GM10847 (cell line): ENCODE measurements around the gene QKI.

ENCODE experiments used
- POLR2A ChIP-seq: IDR thresholded peaks from 2 replicates; pipeline ENCODE4 v1.6.1; 2011; ENCODE audit not compliant: insufficient read length; ENCODE audit errors: extremely low read depth

QKI gene

DNA sequence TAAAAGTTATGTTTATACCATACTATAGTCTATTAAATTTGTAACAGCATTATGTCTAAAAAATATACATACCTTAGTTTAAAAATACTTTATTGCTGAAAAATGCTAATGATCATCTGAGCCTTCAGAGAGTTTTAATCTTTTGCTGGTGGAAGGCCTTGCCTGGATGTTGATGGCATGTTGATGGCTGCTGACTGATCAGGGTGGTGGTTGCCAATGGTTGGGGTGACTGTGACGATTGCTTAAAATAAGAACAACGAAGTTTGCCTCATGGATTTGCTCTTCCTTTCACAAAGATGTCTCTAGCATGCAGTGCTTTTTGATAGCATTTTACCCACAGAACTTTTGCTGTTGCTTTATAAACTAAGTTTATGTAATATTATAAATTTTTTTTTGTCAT, 68.6 kb downstream of the QKI start:
- TF ChIP-seq POLR2A: no peak

DNA sequence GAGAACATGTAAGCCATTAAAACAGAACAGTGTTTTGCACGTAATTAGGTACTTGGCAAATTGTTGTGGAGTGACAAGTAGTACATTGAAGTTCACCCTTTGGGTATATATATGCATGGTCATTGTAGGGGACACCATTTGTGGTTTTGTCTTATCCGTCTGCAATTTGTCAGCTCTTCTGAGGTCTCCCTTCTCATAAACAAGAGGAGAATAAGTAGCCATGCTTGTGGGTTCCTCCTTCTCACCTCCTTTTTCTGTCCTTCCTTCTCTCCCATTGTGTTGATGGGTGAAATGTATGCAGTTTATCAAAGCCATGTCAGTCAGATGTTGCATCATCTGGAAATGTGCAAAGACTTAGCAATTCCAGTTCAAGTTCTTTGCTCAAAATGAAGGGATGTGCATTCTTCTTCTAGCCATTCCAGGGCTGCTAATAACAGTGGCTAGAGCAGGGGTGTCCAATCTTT, 70.9 kb downstream of the QKI start:
- no peak for TF ChIP-seq POLR2A

- no peak for TF ChIP-seq POLR2A
Observed at GRCh38 chr6:163486821-163487220, 72.3 kb downstream of the QKI start.

- TF ChIP-seq POLR2A: no peak
Observed at GRCh38 chr6:163487606-163488005, 73.1 kb downstream of the QKI start.

DNA sequence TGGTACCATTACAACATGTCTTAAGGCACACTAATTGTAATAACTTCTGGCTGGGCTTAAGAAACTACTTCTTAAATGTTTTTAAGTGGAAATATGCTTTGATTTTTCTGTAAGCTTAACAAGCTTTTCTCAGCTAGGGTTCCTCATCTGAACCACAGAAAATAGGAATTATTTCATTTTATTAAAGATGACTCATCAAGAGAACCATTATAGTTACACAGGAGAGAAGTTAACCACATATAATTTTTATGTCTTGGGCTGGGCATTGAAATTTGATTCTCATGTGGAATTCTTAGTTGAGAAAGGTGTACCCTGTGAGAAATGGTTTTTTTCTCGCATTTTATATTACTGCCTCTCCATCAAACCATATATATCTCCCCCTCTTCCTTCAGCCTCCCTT, 75.1 kb downstream of the QKI start:
- no peak for TF ChIP-seq POLR2A

GRCh38 chr6:163490826-163491577, 76.5 kb downstream of the QKI start:
- no peak for TF ChIP-seq POLR2A

- no peak for TF ChIP-seq POLR2A
Observed at GRCh38 chr6:163491737-163492300, 77.3 kb downstream of the QKI start.

DNA sequence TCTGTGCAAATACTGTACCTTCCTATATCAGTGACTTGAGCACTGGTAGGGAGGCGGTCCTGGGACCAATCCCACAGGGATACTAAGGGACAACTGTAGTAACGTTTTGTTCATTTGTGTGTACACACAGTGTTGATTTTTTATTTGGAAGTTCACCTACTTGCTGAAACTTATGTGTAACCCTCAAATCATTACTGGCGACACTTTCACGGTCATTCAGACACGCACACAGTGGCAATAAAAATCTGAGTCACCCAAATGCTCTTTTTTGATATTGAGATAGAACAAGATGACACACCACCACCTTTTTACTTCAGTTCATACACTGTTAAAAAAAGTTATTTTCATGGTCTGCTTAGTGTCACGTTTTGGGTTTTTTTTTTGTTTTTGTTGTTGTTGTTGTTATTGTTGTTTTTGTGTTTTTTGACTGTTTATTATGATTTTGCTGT, 79.8 kb downstream of the QKI start:
- TF ChIP-seq POLR2A: no peak

DNA sequence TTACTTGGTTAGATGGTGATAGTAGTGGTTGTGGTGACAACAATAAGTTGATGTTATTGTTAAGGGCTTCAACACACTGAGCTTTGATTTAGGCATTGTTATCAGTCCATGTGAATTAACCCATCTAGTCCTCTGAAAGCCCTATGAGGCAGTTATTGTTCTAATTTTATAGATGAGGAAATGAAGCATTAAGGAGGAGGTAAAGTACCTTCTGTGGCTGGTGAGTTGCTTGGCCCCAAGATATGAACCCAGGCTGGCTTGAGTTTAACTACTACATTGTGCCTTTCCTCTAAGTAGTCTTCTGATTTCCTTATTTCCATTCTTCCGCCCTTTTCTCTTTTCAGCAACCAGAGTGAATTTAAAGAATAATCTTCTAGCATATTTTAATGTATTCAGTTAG, 81.7 kb downstream of the QKI start:
- TF ChIP-seq POLR2A: no peak

DNA sequence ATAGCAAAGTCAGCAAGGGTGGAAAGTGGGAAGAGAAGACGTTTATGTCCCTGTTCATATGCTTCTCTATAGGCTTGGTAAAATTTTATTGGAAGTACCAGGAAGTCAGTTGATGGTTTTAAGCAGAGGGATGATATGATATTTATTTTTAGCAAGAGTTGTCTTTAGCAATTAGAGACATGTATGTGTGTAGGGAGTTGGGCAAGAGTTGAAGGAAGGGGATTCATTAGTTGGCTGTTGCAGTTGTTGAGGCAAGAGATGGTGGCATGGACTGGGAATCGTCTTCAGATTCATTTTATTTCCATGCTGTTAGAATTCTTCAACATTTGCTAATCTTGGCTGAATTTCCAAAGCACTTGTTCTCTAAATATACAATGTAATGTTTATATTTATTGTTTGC, 85.6 kb downstream of the QKI start:
- TF ChIP-seq POLR2A: no peak

DNA sequence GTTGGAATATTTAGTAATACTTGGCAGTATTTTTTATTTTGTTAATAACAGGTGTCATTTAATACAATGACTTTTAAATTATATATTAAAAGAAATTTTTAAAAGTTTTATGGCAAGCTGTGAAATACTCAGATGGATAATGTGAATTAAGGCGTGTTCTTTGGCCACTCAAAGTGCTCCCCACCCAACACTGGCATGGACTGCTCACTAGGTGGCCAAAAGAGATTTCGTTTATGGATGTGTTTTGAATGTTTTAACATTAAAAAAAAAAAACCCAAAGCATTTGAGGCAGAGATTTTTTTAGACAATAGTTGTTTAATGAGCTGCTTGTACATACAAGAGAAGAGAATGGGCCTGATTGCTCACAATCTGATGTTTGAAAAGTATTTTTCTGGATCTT, 86.5 kb downstream of the QKI start:
- no peak for TF ChIP-seq POLR2A

DNA sequence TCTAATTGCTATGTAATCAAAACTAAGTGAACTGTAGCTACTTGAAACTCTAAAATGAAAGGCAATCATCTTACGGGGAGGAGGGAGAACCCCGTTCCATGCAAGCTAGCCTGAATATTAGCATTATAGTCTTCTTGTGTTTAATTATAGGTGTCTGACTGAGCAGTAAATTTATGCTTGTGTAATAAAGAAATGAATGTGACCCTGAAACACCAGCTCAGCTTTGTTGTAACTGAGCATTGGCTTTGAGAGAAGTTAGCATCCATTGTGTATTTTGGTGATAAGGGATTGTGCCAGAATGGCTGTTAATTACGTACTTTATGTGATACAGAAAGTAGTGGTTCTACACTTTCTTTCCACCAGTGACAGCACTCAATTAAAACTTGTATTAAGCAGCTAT, 86.9 kb downstream of the QKI start:
- TF ChIP-seq POLR2A: no peak

DNA sequence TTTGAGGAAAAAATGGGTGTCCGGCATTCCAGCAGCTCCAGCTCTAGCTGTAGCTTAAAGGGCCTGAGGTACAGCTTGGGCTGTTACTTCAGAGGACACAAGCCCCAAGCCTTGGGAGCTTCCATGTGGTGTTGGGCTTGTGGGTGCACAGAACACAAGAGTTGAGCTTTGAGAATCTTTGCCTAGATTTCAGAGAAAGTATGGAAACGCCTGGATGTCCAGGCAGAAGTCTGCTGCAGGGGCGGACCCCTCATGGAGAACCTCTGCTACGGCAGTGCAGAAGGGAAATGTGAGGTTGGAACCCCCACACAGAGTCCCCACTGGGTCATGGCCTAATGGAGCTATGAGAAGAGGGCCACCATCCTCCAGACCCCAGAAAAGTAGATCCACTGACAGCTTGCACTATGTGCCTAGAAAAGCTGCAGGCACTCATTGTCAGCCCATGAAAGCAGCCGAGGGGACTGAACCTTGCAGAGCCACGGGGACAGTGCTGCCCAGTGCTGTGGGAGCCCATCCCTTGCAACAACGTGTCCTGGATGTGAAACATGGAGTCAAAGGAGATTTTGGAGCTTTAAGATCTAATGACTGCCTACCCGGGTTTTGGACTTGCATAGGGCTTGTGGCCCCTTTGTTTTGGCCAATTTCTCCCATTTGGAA, 90.6 kb downstream of the QKI start:
- no peak for TF ChIP-seq POLR2A

GRCh38 chr6:163507965-163508364, 93.4 kb downstream of the QKI start:
- TF ChIP-seq POLR2A: no peak

GRCh38 chr6:163513003-163513402, 98.5 kb downstream of the QKI start:
- no peak for TF ChIP-seq POLR2A

DNA sequence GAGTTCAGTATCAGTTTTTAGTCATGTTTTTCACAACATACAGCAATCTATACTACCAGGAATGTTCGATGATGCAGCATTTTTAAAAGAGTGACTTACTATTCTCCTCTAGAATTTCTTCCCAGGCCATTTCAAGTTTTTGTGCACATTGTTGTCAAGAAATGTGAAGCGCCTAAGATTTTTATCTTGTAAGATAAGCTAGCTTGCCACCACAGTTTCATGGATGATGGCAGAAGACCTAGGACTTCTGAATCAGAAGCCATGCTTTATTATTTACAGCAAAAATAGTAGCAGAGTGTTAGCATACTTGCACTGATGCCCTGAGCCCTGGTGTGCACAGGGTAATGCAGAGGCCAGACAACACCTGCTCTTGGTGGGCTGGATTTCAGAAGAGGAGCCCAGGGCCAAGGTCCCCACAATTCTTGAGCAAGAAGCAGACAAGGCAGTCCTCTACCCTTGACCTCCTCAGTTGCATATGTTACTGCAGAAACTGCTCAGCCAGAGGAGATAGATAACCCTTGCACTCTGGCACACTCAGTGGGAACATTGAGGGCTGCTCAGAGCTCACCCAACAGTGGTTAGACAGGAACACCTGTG, 99.2 kb downstream of the QKI start:
- TF ChIP-seq POLR2A: no peak

- no peak for TF ChIP-seq POLR2A
Observed at GRCh38 chr6:163516908-163517307, 102.4 kb downstream of the QKI start.

DNA sequence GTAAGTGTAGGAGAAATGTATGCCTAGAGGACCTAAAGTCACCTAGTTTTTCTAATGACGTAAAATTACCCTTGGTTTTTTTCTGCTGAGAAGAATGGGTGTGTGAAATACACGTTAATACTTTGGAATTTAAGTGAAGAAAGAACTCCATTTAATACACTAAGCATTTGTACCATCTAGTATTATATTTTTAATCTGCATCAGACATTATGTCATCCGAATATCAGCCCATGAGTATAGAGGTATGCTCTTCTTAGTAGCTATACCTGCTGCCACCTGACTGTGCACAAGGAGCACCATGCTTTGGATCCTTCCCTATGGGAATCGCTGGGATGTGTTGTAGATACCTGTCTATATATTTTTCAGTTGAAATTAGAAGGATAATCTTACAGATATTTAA, 106.4 kb downstream of the QKI start:
- TF ChIP-seq POLR2A: no peak
